Endodermal cell (in vitro differentiated cells): Measurements from ENCODE around the gene SMAGP. TPM values are rescaled to one million over a fixed set of nuclear protein-coding genes. Genes with fewer than 3 reads are reported as not detected.

Experiments
- DNase-seq: peaks from one replicate; pipeline ENCODE4 v3.0.0-alpha.2; 2017
- H3K27ac ChIP-seq: 2 replicates; pipeline ENCODE4 v1.5.1; 2013; ENCODE audit warnings: mild to moderate bottlenecking, low read depth, low read length, moderate library complexity
- H3K27me3 ChIP-seq: 2 replicates; pipeline ENCODE4 v1.6.1; 2013; ENCODE audit warnings: mild to moderate bottlenecking, low read length, moderate library complexity; ENCODE audit not compliant: insufficient read depth, control insufficient read depth, poor library complexity, severe bottlenecking
- H3K36me3 ChIP-seq: 2 replicates; pipeline ENCODE4 v1.7.0; 2013; ENCODE audit warnings: mild to moderate bottlenecking, low read length, moderate library complexity; ENCODE audit not compliant: control insufficient read depth, insufficient read depth
- H3K4me1 ChIP-seq: one replicate; pipeline ENCODE4 v1.7.0; 2013; ENCODE audit warnings: low read length; ENCODE audit not compliant: control insufficient read depth, insufficient read depth
- H3K4me3 ChIP-seq: 2 replicates; pipeline ENCODE4 v1.5.1; 2013; ENCODE audit warnings: mild to moderate bottlenecking, low read length, moderate library complexity
- H3K9ac ChIP-seq: 2 replicates; pipeline ENCODE4 v1.6.1; 2013; ENCODE audit warnings: mild to moderate bottlenecking, low read length, moderate library complexity; ENCODE audit not compliant: poor library complexity, severe bottlenecking; ENCODE audit errors: extremely low read depth
- H3K9me3 ChIP-seq: 2 replicates; pipeline ENCODE4 v1.6.1; 2013; ENCODE audit warnings: mild to moderate bottlenecking, low read length, moderate library complexity; ENCODE audit not compliant: control insufficient read depth
- H3K27ac Mint-ChIP-seq: 2 replicates; pipeline ENCODE4 v1.8.0; 2020; ENCODE audit warnings: mixed read lengths
- H3K27me3 Mint-ChIP-seq: 2 replicates; pipeline ENCODE4 v1.8.0; 2021; ENCODE audit warnings: mild to moderate bottlenecking, mixed read lengths; ENCODE audit not compliant: insufficient read depth
- H3K36me3 Mint-ChIP-seq: 2 replicates; pipeline ENCODE4 v1.8.0; 2020; ENCODE audit warnings: low read depth, mixed read lengths
- H3K4me1 Mint-ChIP-seq: 2 replicates; pipeline ENCODE4 v1.8.0; 2020; ENCODE audit warnings: mixed read lengths
- H3K4me3 Mint-ChIP-seq: 2 replicates; pipeline ENCODE4 v1.8.0; 2020; ENCODE audit warnings: mild to moderate bottlenecking, moderate library complexity, mixed read lengths
- H3K9me3 Mint-ChIP-seq: 2 replicates; pipeline ENCODE4 v1.8.0; 2020; ENCODE audit warnings: mild to moderate bottlenecking, mixed read lengths
- whole genome bisulfite sequencing, 2 experiments: methylation state at CpG; one replicate each; pipeline versions ENCODE4 v1.1.5 to v1.1.7; 2013; ENCODE audit warnings: missing lambda C conversion rate in 2 of 2, mixed read lengths in 1 of 2; ENCODE audit not compliant: insufficient coverage in 1 of 2, insufficient read length in 1 of 2; 5-methylcytosine and 5-hydroxymethylcytosine counted together
- total RNA-seq, 2 donors: library from RNA; stranded (reverse); fragmentation: NEBNext Ultra II Directional in 1 of 2; extraction: Animal tissue kit (Norgen Biotek cat#: 25700) in 1 of 2; gene quantifications; 2 replicates in 1 of 2; 3 replicates in 1 of 2; pipeline ENCODE4 v1.2.1, GENCODE V29; 2021
- TF ChIP-seq, protein P1 (sequence below): fragments of 200-600 bp; sonication (generic); conservative IDR thresholded peaks from 2 replicates; pipeline ENCODE4 v1.5.0; 2021; ENCODE audit warnings: antibody characterized with exemption, mild to moderate bottlenecking

The SMAGP gene
- total RNA-seq, 2 donors from 2014 or later = 43.5 to 61.2 TPM

DNA sequence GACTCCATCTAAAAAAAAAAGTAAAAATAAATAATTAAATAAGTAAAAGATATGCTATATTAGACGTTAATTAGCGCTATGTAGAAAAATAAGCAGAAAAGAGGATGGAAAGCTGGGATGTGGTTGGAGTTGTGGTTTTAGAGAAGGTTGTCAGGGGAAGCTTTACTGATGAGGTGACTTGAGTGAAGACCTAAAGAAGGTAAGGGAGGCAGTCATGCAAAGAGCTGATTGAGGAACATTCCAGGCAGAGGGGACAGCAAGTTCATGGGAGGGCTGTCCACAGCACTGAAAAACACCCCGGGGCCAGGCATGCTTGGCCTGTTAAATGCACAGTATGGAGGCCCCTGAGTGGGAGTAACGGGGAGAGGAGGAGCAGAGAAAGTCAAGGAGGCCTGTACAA, 15.7 kb downstream of the SMAGP start:
- H3K4me3 Mint-ChIP-seq = no peak overlapping the region
- 97 to 100% methylated on average over 4 of the region's 4 CpGs for WGBS, 2 experiments
- no peak overlapping the region for H3K27ac ChIP-seq

GRCh38 chr12:51253276-51253675, 16.9 kb downstream of the SMAGP start:
- no peak overlapping the region for H3K27ac Mint-ChIP-seq
- no peak overlapping the region for H3K9ac ChIP-seq
- peaks cover 15% of the 10 kb centered on the region for H3K4me1 Mint-ChIP-seq
- no peak overlapping the region for H3K4me3 Mint-ChIP-seq
- no peaks in the 10 kb centered on the region for H3K27me3 Mint-ChIP-seq
- peaks cover 6% of the 10 kb centered on the region for H3K36me3 ChIP-seq
- no peak for DNase-seq
- no peaks in the 10 kb centered on the region for H3K9me3 ChIP-seq
- no peaks in the 10 kb centered on the region for H3K9me3 Mint-ChIP-seq
- H3K27me3 ChIP-seq = no peaks in the 10 kb centered on the region
- TF ChIP-seq, protein P1, sequence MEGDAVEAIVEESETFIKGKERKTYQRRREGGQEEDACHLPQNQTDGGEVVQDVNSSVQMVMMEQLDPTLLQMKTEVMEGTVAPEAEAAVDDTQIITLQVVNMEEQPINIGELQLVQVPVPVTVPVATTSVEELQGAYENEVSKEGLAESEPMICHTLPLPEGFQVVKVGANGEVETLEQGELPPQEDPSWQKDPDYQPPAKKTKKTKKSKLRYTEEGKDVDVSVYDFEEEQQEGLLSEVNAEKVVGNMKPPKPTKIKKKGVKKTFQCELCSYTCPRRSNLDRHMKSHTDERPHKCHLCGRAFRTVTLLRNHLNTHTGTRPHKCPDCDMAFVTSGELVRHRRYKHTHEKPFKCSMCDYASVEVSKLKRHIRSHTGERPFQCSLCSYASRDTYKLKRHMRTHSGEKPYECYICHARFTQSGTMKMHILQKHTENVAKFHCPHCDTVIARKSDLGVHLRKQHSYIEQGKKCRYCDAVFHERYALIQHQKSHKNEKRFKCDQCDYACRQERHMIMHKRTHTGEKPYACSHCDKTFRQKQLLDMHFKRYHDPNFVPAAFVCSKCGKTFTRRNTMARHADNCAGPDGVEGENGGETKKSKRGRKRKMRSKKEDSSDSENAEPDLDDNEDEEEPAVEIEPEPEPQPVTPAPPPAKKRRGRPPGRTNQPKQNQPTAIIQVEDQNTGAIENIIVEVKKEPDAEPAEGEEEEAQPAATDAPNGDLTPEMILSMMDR = no peak
- WGBS, 2 experiments = 100% methylated on average over 1 of the region's 1 CpG; no CpG with 5 or more reads in 1 of the 2 experiments
- H3K4me1 ChIP-seq = no peaks in the 10 kb centered on the region
- no peak overlapping the region for H3K27ac ChIP-seq
- H3K36me3 Mint-ChIP-seq = peaks cover 39% of the 10 kb centered on the region
- H3K4me3 ChIP-seq = no peak overlapping the region

More for the DNA sequence above, 15.7 kb downstream of the SMAGP start:
- TF ChIP-seq, protein P1 = no peak
- peaks cover 12% of the 10 kb centered on the region for H3K4me1 Mint-ChIP-seq
- no peaks in the 10 kb centered on the region for H3K9me3 Mint-ChIP-seq
- H3K4me3 ChIP-seq = no peak overlapping the region
- H3K27me3 ChIP-seq = no peaks in the 10 kb centered on the region
- H3K9me3 ChIP-seq = no peaks in the 10 kb centered on the region
- DNase-seq = no peak
- H3K9ac ChIP-seq = no peak overlapping the region
- H3K27me3 Mint-ChIP-seq = no peaks in the 10 kb centered on the region
- peaks cover 6% of the 10 kb centered on the region for H3K36me3 ChIP-seq
- no peaks in the 10 kb centered on the region for H3K4me1 ChIP-seq
- H3K27ac Mint-ChIP-seq = no peak overlapping the region
- H3K36me3 Mint-ChIP-seq = peaks cover 30% of the 10 kb centered on the region

GRCh38 chr12:51247523-51248206, 22.6 kb downstream of the SMAGP start:
- H3K4me3 Mint-ChIP-seq = no peak overlapping the region
- TF ChIP-seq, protein P1 = no peak
- peaks cover 29% of the 10 kb centered on the region for H3K4me1 Mint-ChIP-seq
- Histone ChIP-seq H3K9ac (no peak overlapping the region), H3K4me3 (no peak overlapping the region), H3K27ac (no peak overlapping the region), H3K9me3 (no peaks in the 10 kb centered on the region), H3K27me3 (no peaks in the 10 kb centered on the region), H3K4me1 (peaks cover 2% of the 10 kb centered on the region), H3K36me3 (peaks cover 41% of the 10 kb centered on the region)
- WGBS, 2 experiments = 78 to 81% methylated on average over 12 to 14 of the region's 14 CpGs
- H3K27me3 Mint-ChIP-seq = no peaks in the 10 kb centered on the region
- DNase-seq = peak; percentile 67
- peak overlapping the region; percentile 90 for H3K27ac Mint-ChIP-seq
- H3K9me3 Mint-ChIP-seq = no peaks in the 10 kb centered on the region
- peaks cover 47% of the 10 kb centered on the region for H3K36me3 Mint-ChIP-seq
